ENCODE data around the gene NKX2-1. TPM values are rescaled to one million over a fixed set of nuclear protein-coding genes. Genes with fewer than 3 reads are reported as not detected.

Gene NKX2-1
- total RNA-seq, 1 experiment from 2014 or later = not detected

- H3K9me3 ChIP-seq (ENCODE audit: control insufficient read depth, low read depth, low read length) = no peaks in the 10 kb centered on the region
- no peak overlapping the region for H3K4ac ChIP-seq (ENCODE audit: low read depth, low read length)
- H3K14ac ChIP-seq (ENCODE audit: insufficient read depth, low read length) = no peak overlapping the region
- no peak overlapping the region for H2BK20ac ChIP-seq (ENCODE audit: low read depth, low read length, poor library complexity, severe bottlenecking)
- no peak overlapping the region for H4K91ac ChIP-seq (ENCODE audit: insufficient read length, low read depth, low read length)
- Mint-ChIP-seq H3K4me3 (no peak overlapping the region), H3K9me3 (no peaks in the 10 kb centered on the region), H3K27me3 (ENCODE audit: low read depth) (peaks cover 99% of the 10 kb centered on the region), H3K36me3 (ENCODE audit: insufficient read depth in 1 of 3, low read depth in 3 of 3) (peaks cover 0 to under 1% (median 0%) of the 10 kb centered on the region in 3 experiments; a peak in 1 of 7 replicates), H3K27ac (no peak overlapping the region), H3K4me1 (peaks cover 2 to 3% of the 10 kb centered on the region in 2 experiments; a peak in 2 of 4 replicates)
- H3T11ph ChIP-seq (ENCODE audit: low read length) = no peak overlapping the region
- H3K4me2 ChIP-seq (ENCODE audit: insufficient read depth, insufficient read length, low read length) = no peak overlapping the region
- peaks cover 39% of the 10 kb centered on the region for H3K27me3 ChIP-seq (ENCODE audit: insufficient read depth, low read length)
- H2BK15ac ChIP-seq (ENCODE audit: low read depth, low read length) = no peak overlapping the region
- no peak overlapping the region for H3K56ac ChIP-seq (ENCODE audit: insufficient read length, low read depth, low read length)
- H2BK12ac ChIP-seq (ENCODE audit: insufficient read length, low read depth, low read length) = no peak overlapping the region
- no peak for TF ChIP-seq CTCF (conservative IDR thresholded peaks at IDR 0.05)
- H4K20me1 ChIP-seq (ENCODE audit: control insufficient read depth, insufficient read depth, insufficient read length) = no peaks in the 10 kb centered on the region
- H2AFZ ChIP-seq (ENCODE audit: low read length) = no peak overlapping the region
- no peaks in the 10 kb centered on the region for H3K23me2 ChIP-seq (ENCODE audit: insufficient read length, low read depth, low read length, poor library complexity, severe bottlenecking)
- H3K4me1 ChIP-seq (ENCODE audit: insufficient read depth, low read length) = no peaks in the 10 kb centered on the region
- no peaks in the 10 kb centered on the region for H3K79me1 ChIP-seq (ENCODE audit: insufficient read depth, low read depth, low read length, poor library complexity, severe bottlenecking)
- no peak overlapping the region for H4K5ac ChIP-seq (ENCODE audit: insufficient read length, low read depth, low read length)
- H2BK5ac ChIP-seq (ENCODE audit: insufficient read length, low read length) = no peak overlapping the region
- H2BK120ac ChIP-seq (ENCODE audit: low read depth, low read length, poor library complexity, severe bottlenecking) = no peak overlapping the region
- H2AK5ac ChIP-seq (ENCODE audit: insufficient read length, low read length) = no peak overlapping the region
- H3K27ac ChIP-seq (ENCODE audit: insufficient read length, low read depth, low read length) = no peak overlapping the region
- no peaks in the 10 kb centered on the region for H3K79me2 ChIP-seq (ENCODE audit: insufficient read depth, low read length)
- no peak for DNase-seq
- H4K8ac ChIP-seq (replicated peaks; ENCODE audit: insufficient read length, low read depth, low read length) = no peak overlapping the region
- no peak overlapping the region for H3K9ac ChIP-seq (ENCODE audit: extremely low read depth, insufficient read length, low read length)
- no peak overlapping the region for H3K18ac ChIP-seq (ENCODE audit: insufficient read length, low read depth, low read length)
- no peak overlapping the region for H3K23ac ChIP-seq (ENCODE audit: insufficient read length, low read depth, low read length)
Observed at GRCh38 chr14:36529062-36529461, 9.0 kb upstream of the NKX2-1 start.
